ENCODE measurements around the gene DNAJC18. TPM values are rescaled to one million over a fixed set of nuclear protein-coding genes. Genes with fewer than 3 reads are reported as not detected.

DNAJC18 gene
- total RNA-seq, 6 experiments from 2014 or later: 0.37 to 2.9 (median 0.75) TPM

- WGBS (ENCODE audit: insufficient coverage, low coverage, low lambda C conversion rate, missing lambda C conversion rate): 100% methylated on average over 1 of the region's 5 CpGs
- Histone ChIP-seq H3K4me1 (no peaks in the 10 kb centered on the region), H3K27me3 (no peaks in the 10 kb centered on the region), H3K27ac (peak overlapping the region in 1 of 3 donors; percentile 51), H3K36me3 (no peaks in the 10 kb centered on the region), H3K9me3 (no peaks in the 10 kb centered on the region), H3K4me3 (peak overlapping the region; percentile 14 to 27 (median 20))
- ATAC-seq: peak; percentile 14 to 43 (median 26)
- no peak for TF ChIP-seq POLR2A (IDR thresholded peaks at IDR 0.05)
- TF ChIP-seq CTCF (IDR thresholded peaks at IDR 0.05): no peak
- DNase-seq: no peak
- intact Hi-C loops (cut with DNase I): no loop called here
Observed at GRCh38 chr5:139461698-139462097, 22.4 kb upstream of the DNAJC18 start.

GRCh38 chr5:139461176-139461575 is 21.9 kb upstream of the DNAJC18 start:
- 78% methylated on average over 6 of the region's 7 CpGs for WGBS (ENCODE audit: insufficient coverage, low coverage, low lambda C conversion rate, missing lambda C conversion rate)
- intact Hi-C loops (cut with DNase I): no loop called here

GRCh38 chr5:139460455-139460854 is 21.1 kb upstream of the DNAJC18 start:
- H3K4me3 ChIP-seq: no peak overlapping the region
- TF ChIP-seq POLR2A (IDR thresholded peaks at IDR 0.05): no peak
- 63% methylated on average over 1 of the region's 1 CpG for WGBS (ENCODE audit: insufficient coverage, low coverage, low lambda C conversion rate, missing lambda C conversion rate)
- intact Hi-C loops (cut with DNase I): no loop called here
- H3K36me3 ChIP-seq: no peaks in the 10 kb centered on the region
- H3K27me3 ChIP-seq: no peaks in the 10 kb centered on the region
- H3K9me3 ChIP-seq: no peaks in the 10 kb centered on the region
- H3K4me1 ChIP-seq: no peaks in the 10 kb centered on the region
- ATAC-seq (no peak), DNase-seq (no peak)
- no peak overlapping the region for H3K27ac ChIP-seq

More at GRCh38 chr5:139461176-139461575, 21.9 kb upstream of the DNAJC18 start:
- peak in 3 of 4 donors; percentile 7 to 15 (median 14) for ATAC-seq
- TF ChIP-seq CTCF (IDR thresholded peaks at IDR 0.05): no peak
- TF ChIP-seq POLR2A (IDR thresholded peaks at IDR 0.05): no peak
- DNase-seq: no peak
- Histone ChIP-seq H3K4me3 (peak overlapping the region in 2 of 3 donors; percentile 14 to 27), H3K36me3 (no peaks in the 10 kb centered on the region), H3K9me3 (no peaks in the 10 kb centered on the region), H3K4me1 (no peaks in the 10 kb centered on the region), H3K27me3 (no peaks in the 10 kb centered on the region), H3K27ac (no peak overlapping the region)

GRCh38 chr5:139459451-139459934 is 20.2 kb upstream of the DNAJC18 start:
- H3K4me1 ChIP-seq: no peaks in the 10 kb centered on the region
- H3K27ac ChIP-seq: no peak overlapping the region
- H3K4me3 ChIP-seq: no peak overlapping the region
- no CpG with 5 or more reads among the region's 8 CpGs for WGBS (ENCODE audit: insufficient coverage, low coverage, low lambda C conversion rate, missing lambda C conversion rate)
- H3K9me3 ChIP-seq: no peaks in the 10 kb centered on the region
- intact Hi-C loops (cut with DNase I): no loop called here
- H3K27me3 ChIP-seq: no peaks in the 10 kb centered on the region
- ATAC-seq (peak in 1 of 4 donors; percentile 11), DNase-seq (no peak)
- no peak for TF ChIP-seq POLR2A (IDR thresholded peaks at IDR 0.05)
- TF ChIP-seq CTCF (IDR thresholded peaks at IDR 0.05): no peak
- no peaks in the 10 kb centered on the region for H3K36me3 ChIP-seq

- WGBS (ENCODE audit: insufficient coverage, low coverage, low lambda C conversion rate, missing lambda C conversion rate): 38% methylated on average over 8 of the region's 8 CpGs
- Histone ChIP-seq H3K27me3 (no peaks in the 10 kb centered on the region), H3K9me3 (no peaks in the 10 kb centered on the region), H3K27ac (peak overlapping the region in 1 of 3 donors; percentile 13), H3K36me3 (no peaks in the 10 kb centered on the region), H3K4me1 (no peaks in the 10 kb centered on the region), H3K4me3 (no peak overlapping the region)
- intact Hi-C loops (cut with DNase I): no loop called here
- TF ChIP-seq CTCF (IDR thresholded peaks at IDR 0.05) (no peak), POLR2A (IDR thresholded peaks at IDR 0.05) (no peak)
- ATAC-seq: peak; percentile 28 to 62 (median 54)
- DNase-seq: no peak
Observed at GRCh38 chr5:139458580-139459407, 19.5 kb upstream of the DNAJC18 start.

Measured in right lobe of liver (tissue), 6 donors.